Measurements from ENCODE around the gene S100A5. TPM values are rescaled to one million over a fixed set of nuclear protein-coding genes. Genes with fewer than 3 reads are reported as not detected.

Gene S100A5
- total RNA-seq, 6 experiments from 2014 or later = 0.40 to 1.2 (median 0.71) TPM

DNA sequence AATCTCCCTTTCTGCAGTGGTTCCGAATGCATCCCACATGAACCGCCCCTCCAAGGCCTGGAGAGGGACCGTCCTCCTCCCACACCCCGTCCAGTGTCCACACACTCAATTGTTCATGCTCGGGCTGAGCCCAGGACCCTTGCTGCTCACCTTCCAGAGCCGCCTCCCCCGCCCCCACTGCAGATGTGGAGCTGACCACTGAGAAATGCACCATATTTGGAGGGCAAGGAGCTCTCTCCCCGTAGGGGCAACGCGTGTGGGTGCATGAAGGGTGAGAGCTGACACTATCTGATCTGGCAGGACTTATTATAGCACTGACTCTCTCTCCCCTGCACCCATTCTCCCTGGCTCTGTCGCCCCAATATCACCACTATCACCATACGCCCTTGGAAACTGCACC lies 12.4 kb upstream of the S100A5 start:
- DNase-seq = no peak
- Mint-ChIP-seq H3K36me3 (ENCODE audit: low read depth) (no peaks in the 10 kb centered on the region), H3K27ac (peak overlapping the region; percentile 93; the same call in 1 of the 2 replicates), H3K4me1 (ENCODE audit: low read depth) (peaks cover 63% of the 10 kb centered on the region), H3K9me3 (no peaks in the 10 kb centered on the region), H3K27me3 (ENCODE audit: insufficient read depth) (peaks cover 2% of the 10 kb centered on the region; the same call in 1 of the 2 replicates), H3K4me3 (peak overlapping the region; percentile 11; the same call in 1 of the 2 replicates)
- TF ChIP-seq, protein P1, sequence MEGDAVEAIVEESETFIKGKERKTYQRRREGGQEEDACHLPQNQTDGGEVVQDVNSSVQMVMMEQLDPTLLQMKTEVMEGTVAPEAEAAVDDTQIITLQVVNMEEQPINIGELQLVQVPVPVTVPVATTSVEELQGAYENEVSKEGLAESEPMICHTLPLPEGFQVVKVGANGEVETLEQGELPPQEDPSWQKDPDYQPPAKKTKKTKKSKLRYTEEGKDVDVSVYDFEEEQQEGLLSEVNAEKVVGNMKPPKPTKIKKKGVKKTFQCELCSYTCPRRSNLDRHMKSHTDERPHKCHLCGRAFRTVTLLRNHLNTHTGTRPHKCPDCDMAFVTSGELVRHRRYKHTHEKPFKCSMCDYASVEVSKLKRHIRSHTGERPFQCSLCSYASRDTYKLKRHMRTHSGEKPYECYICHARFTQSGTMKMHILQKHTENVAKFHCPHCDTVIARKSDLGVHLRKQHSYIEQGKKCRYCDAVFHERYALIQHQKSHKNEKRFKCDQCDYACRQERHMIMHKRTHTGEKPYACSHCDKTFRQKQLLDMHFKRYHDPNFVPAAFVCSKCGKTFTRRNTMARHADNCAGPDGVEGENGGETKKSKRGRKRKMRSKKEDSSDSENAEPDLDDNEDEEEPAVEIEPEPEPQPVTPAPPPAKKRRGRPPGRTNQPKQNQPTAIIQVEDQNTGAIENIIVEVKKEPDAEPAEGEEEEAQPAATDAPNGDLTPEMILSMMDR (IDR thresholded peaks at IDR 0.05) = no peak

DNA sequence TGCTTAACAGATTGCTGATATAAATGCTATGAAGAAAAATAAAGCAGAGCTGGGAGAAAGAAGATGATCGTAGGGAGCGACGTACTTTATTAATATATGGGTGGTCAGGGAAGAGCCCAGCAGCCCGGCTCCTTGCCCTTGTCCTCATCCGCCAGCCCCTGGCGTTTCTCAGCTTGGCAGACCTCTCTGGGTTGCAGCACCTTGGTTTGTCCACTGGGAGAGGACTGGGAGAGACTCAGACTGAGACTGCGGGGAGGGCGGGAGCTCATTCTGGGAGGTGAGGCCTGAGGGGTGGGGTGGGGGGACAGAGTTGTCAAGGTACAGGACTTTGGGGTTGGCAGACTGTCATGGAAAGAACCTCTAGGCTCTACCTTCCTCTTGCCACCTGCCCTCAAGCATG lies 11.6 kb upstream of the S100A5 start:
- H3K36me3 Mint-ChIP-seq (ENCODE audit: low read depth) = no peaks in the 10 kb centered on the region

DNA sequence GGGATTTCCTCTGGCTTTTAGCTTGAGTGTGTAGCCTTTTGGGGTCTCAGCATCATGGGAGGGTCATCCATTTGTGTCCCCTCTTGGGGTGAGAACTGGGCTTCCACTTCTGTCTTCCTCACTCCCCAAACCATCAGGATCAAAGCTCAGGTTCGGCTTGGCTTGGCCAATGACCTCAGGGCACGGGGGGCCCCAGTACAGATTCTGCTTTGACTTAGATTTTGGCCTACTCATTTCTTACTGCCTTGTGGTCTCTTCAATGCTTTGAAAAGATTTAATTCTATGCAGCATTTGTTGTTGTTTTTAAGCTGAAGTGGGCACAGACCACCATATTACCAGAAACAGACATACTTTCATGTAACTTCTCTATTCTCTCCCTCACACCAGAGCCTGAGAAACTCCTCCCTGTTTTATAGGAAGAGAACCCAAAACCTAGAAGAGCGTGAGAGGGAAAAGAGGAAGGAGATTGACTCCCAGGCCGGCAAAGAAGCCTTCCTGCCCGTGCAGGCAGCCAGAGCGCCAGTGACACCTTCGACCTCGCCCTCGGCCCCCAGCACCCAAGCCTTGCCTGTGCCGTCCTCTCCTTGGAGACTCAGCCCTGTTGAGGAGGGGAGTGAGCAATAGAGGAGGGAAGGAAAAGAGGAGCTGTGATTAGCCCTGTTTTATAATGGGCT lies 10.2 kb upstream of the S100A5 start:
- peak overlapping the region; percentile 34; the same call in 1 of the 2 replicates for H3K27ac Mint-ChIP-seq
- no peak overlapping the region for H3K4me3 Mint-ChIP-seq
- H3K4me1 Mint-ChIP-seq (ENCODE audit: low read depth) = peaks cover 84% of the 10 kb centered on the region
- no peak for DNase-seq
- H3K27me3 Mint-ChIP-seq (ENCODE audit: insufficient read depth) = peaks cover 2% of the 10 kb centered on the region; the same call in 1 of the 2 replicates
- no peaks in the 10 kb centered on the region for H3K36me3 Mint-ChIP-seq (ENCODE audit: low read depth)
- H3K9me3 Mint-ChIP-seq = no peaks in the 10 kb centered on the region
- TF ChIP-seq, protein P1 (IDR thresholded peaks at IDR 0.05) = no peak

More for the DNA sequence above, 11.6 kb upstream of the S100A5 start:
- no peak overlapping the region; the same call in 1 of the 2 replicates for H3K27ac Mint-ChIP-seq
- no peak for DNase-seq
- H3K4me1 Mint-ChIP-seq (ENCODE audit: low read depth) = peaks cover 70% of the 10 kb centered on the region
- TF ChIP-seq, protein P1 (IDR thresholded peaks at IDR 0.05) = peak; percentile 14; the same call in 1 of the 2 replicates
- no peak overlapping the region for H3K4me3 Mint-ChIP-seq
- no peaks in the 10 kb centered on the region for H3K9me3 Mint-ChIP-seq
- H3K27me3 Mint-ChIP-seq (ENCODE audit: insufficient read depth) = peaks cover 2% of the 10 kb centered on the region; the same call in 1 of the 2 replicates

DNA sequence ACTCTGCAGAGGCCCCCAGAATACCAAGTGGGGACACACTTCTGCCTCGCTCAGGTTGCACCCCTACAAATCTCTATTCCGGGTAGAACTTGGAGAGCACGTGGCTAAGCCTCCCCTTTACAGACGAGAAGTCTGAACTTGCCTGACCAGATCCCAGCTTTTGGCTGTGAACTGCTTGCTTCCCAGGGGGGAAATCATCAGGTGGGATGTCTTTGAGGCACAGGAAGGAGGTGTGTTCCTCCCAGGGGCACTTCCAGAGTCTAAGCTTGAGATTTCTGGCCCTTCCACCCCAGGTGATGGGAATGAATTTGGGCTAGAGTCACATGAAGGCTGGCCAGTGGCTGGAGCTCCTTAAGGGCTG lies 9.6 kb upstream of the S100A5 start:
- no peaks in the 10 kb centered on the region for H3K36me3 Mint-ChIP-seq (ENCODE audit: low read depth)
- DNase-seq = no peak
- TF ChIP-seq, protein P1 (IDR thresholded peaks at IDR 0.05) = no peak
- H3K4me3 Mint-ChIP-seq = no peak overlapping the region
- H3K4me1 Mint-ChIP-seq (ENCODE audit: low read depth) = peaks cover 90% of the 10 kb centered on the region
- H3K27ac Mint-ChIP-seq = peak overlapping the region; percentile 95
- H3K9me3 Mint-ChIP-seq = no peaks in the 10 kb centered on the region
- peaks cover 2% of the 10 kb centered on the region for H3K27me3 Mint-ChIP-seq (ENCODE audit: insufficient read depth)

DNA sequence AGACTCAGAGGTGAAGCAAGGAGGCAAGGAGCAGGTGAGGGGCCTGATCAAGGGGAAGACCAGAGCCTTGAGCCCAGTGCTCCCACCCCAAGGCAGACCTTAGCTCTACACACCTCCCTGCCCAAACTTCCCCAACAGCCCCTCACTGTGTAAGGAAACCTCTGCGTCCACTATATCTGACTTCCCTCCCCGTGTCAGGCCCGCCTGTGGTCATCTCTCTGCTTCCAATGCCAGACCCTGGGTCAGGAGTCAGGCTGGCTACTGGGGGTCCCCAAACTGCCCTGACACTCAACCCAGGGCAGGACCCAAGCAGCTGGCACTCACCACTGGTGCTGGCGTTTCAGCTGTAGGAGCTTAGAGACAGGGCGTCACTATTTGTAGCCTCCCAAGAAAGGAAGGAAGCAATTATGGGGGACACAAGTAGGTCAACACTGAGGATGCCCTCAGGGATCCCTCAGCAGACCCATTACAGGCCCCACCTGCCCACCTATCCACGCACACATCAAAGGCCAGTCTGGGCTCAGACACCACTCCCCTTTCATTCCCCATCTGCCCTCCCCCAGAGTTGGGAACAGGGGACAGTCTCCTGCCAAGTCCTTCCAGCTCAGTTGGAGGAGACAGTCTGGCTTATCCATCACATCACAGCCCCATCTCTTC lies 9.1 kb upstream of the S100A5 start:
- Mint-ChIP-seq H3K9me3 (no peaks in the 10 kb centered on the region), H3K27me3 (ENCODE audit: insufficient read depth) (peaks cover 5% of the 10 kb centered on the region), H3K36me3 (ENCODE audit: low read depth) (peaks cover 1% of the 10 kb centered on the region; the same call in 1 of the 2 replicates), H3K4me3 (no peak overlapping the region; the same call in 1 of the 2 replicates), H3K27ac (peak overlapping the region; percentile 95), H3K4me1 (ENCODE audit: low read depth) (peaks cover 95% of the 10 kb centered on the region)
- TF ChIP-seq, protein P1 (IDR thresholded peaks at IDR 0.05) = 0 out of 2 replicates have a peak, but pooled peaks have one; percentile 22
- DNase-seq = no peak
